Activated CD4-positive, CD25-positive, alpha-beta regulatory T cell treated with anti-CD3 and anti-CD28 coated beads, Interleukin-2, amount 50 U/mL, for 72 hours (primary cell): ENCODE measurements around the gene SLC34A1.
"Not testable (repeated sequence)": the region's sequence is repeated elsewhere in the genome, so short reads cannot be mapped to it uniquely, and the experiment has no call there.

ENCODE experiments used
- DNase-seq: peaks from one replicate; pipeline ENCODE4 v3.0.0; 2021

SLC34A1 gene

DNA sequence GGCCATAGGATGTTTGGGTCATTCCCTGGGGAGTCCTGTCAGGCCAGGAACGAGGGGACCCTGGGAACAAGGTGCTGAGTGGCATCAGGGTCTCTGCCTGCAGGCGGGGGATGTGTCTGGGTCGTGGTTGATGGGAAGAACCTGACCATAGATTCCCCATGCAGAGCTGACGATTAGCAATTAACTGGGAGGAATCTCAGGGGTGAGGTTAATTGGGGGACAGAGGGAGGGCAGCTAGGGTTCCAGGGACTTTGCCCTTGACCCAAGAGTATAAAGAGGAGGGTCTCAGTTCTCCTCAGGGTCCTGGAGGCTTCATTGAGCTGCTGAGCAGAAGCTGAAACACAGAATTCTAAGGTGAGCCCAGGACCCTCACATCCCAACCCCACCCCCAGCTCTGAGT, at the start of gene SLC34A1:
Gene SLC34A1, plus strand, starts transcription at position 301 of the 400 bp plus-strand sequence. CDS start 1,308 bp downstream, outside the sequence.
- DNase-seq: no peak

DNA sequence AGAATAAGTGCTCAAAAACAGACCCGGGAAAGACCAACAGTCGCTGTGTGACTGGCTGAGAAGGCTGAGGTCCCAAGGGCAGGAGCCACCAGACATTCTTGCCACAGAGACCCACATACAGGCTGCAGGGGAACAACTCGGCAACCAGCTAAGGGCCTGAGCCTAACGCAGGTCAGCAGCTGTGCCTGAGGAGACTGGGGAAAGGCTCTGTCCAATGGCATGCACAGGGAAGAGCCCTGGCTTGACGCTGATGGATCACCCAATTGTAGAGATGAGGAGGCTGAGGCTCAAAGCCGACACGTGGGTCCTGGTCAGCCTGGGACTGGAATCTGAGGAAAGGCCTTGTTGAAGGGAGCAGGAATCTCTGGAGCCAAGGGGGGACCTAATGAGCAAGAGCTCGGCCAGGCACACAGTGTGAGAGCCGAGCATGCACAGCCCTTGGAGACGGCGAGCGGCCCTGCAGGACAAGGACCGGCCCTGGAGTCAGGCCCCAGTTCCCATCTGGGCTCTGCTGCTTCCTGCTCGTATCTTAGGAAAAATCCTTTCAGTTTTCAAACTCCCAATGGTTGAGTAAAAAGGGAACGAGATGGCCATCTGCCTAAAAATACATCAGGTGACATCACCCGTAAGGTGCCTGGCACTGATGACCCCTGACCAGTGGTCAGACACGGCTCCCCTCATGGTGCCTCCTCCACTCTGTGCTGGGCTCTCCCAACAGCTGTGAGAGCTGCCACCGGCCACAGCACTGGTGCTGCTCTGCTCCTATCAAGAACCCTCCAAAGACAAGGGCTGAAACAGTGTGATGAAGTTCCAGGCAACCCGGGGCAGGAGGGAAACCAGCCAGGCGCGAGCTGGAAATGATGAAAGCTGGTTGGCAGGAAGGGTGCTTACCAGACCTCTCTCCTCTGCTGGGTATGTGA, 49.2 kb upstream of the SLC34A1 start:
- DNase-seq: no peak

DNA sequence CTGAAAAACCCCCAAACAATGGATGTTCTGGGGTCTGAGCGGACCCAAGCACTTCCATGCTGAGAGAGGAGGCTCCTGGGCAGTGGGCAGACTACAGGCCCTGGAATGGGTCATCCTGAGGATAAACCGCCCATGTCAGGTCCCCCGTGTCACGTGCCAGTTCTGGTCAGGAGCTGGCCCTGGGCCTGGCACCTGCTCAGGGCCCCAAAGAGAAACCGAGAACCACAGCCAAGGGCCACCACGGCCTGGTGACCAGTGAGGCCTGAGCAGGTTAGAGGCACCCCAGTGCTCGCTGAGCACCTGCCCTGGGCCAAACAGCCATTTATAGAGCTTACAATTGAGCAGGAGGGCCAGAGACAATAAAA, 48.6 kb upstream of the SLC34A1 start:
- DNase-seq: no peak

DNA sequence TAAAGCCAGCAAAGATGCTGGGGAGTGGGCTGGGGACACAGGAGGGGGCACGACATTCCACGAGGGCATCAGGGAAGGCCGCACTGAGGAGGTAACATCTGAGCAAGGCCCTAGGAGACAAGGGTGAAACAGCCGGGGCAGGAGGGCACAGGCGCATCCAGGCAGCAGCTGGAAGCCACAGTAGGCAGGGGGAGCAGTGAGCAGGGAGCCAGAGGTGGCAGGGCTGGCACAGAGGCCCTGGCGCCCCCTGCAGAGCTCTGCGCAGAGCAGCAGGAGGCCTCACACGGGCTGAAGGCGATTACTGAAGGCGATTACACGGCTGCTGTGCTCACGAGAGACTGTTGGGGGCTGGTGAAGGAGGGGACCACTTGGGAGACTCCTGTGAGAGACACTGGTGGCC, 48.1 kb upstream of the SLC34A1 start:
- DNase-seq: no peak

DNA sequence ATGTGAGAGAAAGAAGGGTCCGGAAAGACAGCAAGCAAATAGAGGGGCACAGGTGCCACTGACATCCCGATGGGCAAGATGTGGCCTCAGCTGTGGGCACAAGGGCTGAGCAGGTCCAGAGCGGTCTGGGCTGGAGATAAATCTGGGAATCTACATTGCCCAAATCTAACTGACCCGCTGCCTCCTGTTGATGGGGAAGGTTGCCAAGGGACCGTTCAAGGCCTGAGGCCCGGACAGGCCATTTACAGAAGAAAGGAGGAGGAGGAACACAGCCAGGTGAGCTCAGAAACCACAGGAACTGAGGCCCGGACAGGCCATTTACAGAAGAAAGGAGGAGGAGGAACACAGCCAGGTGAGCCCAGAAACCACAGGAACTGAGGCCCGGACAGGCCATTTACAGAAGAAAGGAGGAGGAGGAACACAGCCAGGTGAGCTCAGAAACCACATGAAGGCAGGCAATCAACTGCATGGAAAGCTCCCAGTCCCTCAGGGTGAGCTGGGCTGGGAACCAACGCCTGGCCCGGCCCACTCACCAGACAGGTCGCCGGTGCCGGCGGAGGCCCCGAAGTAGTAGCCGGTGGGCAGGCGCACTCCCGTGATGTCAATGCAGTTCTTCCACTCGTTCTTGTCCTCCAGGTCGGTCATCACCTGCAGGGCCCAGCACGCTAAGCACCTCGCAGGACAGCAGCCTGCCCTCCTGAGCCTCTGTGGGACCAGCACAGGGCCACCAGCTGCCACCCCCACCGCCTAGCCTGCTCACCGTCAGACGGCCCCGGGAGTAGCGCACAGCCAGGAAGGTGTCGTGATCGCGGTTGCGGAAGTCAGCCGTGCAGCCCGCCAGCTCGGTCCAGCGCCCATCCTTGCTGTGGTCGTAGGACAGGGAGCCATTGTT, 47.4 kb upstream of the SLC34A1 start:
- DNase-seq: no peak

DNA sequence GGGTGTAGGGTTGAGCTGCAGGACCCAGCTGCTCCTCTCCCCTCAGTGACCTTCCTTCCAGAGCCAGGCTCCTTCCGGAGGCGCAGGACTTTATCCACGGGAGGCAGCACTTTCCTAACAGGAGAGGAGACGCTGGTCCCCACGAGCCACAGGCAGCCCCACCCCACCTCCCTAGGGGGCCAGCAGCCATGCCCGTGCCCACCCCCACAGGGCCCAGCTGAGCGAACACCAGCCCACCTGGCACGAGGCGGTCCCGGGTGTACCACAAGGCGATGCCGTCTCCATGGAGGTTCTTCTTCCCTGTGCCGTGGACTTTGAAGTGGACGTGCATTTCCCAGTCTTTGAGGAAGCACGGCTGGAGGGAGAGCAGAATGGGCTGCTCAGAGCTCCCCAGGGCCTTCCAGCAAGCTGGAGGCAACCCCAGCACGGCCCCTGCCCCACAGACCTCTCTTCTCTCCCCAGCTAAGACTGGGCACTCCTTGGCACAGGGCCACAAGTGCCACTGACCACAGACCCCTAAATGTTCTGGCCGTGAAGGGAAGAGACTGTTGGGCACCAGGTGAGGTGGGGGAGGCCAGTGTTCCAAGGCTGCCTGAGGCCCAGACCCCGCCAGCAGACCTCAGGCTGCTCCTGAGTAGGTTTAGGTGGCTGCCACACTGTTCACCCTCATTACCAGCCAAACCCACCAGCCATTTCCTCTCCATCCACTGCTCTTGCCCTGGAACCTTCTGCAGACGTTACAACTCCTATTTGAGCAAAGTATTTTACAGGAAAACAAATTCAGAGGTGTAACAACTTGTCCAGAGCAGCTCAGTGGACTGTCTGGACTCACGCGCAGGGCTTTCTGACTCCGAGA, 45.8 kb upstream of the SLC34A1 start:
- DNase-seq: no peak

- DNase-seq: no peak
These were observed 45.1 kb upstream of the SLC34A1 start for GRCh38 chr5:177339107-177339638.

DNA sequence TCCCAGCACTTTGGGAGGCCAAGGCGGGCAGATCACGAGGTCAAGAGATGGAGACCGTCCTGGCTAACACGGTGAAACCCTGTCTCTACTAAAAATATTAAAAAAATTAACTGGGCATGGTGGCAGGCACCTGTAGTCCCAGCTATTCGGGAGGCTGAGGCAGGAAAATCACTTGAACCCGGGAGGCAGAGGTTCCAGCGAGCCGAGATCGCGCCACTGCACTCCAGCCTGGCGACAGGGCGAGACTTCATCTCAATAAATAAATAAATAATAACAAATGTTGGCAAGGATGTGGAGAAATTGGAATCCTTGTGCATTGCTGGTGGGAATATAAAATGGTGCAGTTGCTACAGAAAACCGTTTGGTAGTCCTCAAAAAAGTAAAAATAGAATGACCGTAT, 41.2 kb upstream of the SLC34A1 start:
- DNase-seq: not testable (repeated sequence)

DNA sequence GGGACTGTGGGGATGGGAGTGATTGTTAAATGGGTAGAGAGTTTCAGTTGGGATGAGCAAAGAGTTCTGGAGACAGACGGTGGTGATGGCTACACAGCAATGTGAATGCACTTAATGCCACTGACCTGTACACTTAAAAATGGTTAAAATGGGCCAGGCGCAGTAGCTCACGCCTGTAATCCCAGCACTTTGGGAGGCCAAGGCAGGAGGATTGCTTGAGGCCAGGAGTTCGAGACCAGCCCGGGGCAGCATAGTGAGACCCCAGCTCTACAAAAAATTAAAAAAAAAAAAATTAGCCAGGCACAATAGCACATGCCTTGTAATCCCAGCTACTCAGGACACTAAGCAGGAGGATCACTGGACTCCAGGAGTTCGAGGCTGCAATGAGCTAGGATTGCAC, 40.5 kb upstream of the SLC34A1 start:
- DNase-seq: no peak

DNA sequence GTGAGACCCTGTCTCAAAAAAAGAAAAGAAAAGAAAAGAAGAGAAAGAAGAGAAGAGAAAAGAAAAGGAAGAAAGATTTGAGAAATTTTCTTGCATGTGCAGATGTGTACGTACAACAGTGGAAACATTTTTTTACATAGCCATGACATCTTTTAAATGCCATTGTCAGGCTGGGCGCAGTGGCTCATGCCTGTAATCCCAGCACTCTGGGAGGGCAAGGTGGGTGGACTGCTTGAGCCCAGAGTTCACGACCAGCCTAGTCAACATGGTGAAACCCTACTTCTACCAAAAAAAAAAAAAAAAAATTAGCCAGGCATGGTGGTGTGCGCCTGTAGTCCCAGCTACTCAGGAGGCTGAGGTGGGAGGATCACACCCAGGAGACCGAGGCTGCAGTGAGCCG, 39.3 kb upstream of the SLC34A1 start:
- DNase-seq: no peak

DNA sequence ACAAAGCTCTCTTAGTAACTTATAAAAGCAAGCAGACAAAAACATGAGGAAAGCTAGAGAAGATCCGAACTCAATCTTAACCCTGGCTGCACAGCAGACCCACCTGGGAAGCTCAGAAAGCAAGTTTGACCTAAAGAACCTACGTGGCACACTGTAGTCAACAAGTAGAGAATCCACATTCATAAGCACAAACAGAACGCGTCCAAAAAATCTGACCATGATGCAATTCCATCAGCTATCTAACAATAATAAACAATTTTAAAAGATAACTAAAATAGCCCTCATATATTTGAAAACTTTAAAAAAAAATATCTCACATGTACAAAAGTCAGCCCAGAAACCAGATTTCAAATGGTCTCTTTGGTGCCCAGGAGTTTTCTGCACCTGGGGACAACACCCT, 37.4 kb upstream of the SLC34A1 start:
- DNase-seq: no peak

GRCh38 chr5:177347699-177348098, 36.5 kb upstream of the SLC34A1 start:
- DNase-seq: no peak

GRCh38 chr5:177349362-177349647, 34.9 kb upstream of the SLC34A1 start:
- no peak for DNase-seq

DNA sequence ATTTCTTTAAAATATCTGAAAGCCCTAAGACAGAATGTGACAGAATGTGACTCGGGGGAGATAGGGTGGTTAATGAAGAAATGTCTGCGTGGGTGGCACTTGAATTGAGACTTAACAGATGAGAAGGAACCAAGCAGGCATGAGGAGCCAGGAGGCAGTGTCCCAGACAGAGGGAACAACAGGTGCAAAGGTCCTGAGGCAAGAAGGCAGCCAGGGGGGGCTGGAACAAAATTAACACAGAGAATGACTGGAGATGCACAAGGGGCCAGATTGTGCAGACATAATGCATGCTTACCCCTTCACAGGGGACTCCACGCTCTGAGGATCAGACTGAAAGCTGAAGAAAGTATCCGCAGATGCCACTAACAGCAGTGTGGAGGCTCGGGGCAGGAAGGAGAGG, 34.5 kb upstream of the SLC34A1 start:
- no peak for DNase-seq

DNA sequence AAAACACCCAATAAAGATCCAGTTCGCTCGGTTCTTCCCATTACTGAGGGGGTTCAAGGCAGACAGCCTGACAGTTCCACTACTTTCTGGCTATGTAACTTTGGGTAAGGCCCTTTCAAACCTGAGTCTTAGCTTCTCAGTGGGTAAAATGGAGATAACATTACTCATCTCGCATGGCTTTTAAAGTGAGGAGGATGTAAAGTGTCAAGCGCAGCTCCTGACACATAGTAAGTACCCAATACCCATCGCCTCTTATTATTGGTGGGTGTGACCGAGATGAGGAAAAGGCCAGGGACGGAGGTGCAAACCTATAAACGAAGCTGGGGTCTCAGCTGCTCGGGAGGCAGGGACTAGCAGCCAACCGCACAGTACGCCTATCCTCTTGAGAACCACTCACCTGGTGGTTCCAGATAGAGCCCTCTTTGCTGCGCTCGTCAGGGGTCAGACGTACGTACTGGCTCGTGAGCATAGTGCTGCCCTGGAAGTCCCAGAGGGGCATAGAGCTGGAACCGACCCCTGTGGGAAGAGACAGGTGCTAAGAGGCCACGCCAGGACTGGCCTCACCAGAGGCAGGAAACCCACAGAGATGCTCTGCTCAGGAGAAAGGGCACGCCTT, 33.4 kb upstream of the SLC34A1 start:
- DNase-seq: no peak

GRCh38 chr5:177351392-177352329, 32.6 kb upstream of the SLC34A1 start, which contains the start of gene LMAN2:
LMAN2 (minus strand) TSS chr5:177351668; CDS start chr5:177351647, 21 bp downstream.
- DNase-seq: peak; percentile 86

- DNase-seq: no peak
These were observed 31.1 kb upstream of the SLC34A1 start for GRCh38 chr5:177353093-177353492.

- DNase-seq: no peak
These were observed 30.0 kb upstream of the SLC34A1 start for GRCh38 chr5:177354256-177354655.

DNA sequence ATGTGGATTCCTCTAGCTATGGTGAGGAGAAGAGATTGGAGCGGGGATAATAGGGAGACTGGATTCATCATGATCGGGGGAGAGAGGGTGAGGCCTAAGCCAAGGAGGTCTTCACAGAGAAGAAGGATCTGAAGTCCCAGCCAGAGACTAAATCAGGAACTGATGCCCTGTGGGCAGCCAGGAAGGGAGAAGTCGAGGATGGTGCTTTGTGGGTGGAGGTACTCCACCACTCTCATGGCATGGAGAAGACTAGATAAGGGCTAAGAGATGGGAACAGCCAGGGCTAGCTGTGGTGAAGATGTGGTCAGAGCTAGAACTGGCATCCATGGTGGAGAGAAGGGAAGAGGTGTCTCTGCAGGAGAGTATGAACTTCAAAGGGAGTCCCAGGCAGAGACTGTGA, 29.5 kb upstream of the SLC34A1 start:
- no peak for DNase-seq

DNA sequence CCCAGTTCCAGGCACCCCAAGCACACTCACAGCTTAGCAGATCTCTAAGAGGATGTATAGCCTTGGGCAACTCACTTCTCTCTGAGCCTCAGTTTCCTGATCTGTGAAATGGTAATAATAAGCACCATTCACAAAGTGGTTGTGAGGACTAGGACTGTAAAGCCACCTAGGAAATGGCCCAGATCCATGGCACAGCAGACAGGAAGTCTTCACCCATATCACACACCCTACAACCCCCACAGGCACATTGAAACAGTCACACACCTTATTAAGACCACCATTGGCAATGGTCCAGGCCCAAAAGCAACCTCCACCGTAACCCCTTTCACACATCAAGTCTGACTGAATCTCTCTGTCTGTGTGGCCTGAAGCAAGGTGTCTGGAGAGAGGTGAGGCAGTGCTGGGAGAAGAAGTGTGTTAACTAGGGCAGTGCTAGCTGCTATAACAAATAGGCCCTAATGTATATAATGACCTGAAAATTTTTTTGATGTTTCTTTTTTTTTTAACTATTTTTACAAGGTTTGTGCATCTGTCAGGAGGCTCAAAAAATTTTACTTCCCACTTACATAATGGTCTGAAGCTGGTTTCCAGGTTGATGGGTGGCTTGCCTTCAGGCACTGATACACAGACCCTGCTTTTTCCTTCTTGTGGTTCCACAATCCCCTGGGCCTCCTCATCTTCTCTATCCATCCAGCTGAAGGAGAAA, 28.9 kb upstream of the SLC34A1 start:
- DNase-seq: no peak

- no peak for DNase-seq
These were observed 28.4 kb upstream of the SLC34A1 start for GRCh38 chr5:177355868-177356168.
